GM21360 (cell line): ENCODE results near the gene MYO1F.

Source experiments
- ATAC-seq: cut with Tn5 transposase; IDR thresholded peaks from one replicate; pipeline ENCODE4 v1.9.1; 2021; ENCODE audit warnings: mild to moderate bottlenecking, moderate library complexity; ENCODE audit not compliant: unreplicated experiment

MYO1F gene

GRCh38 chr19:8499048-8499833, 78.0 kb downstream of the MYO1F start:
- ATAC-seq: no peak

DNA sequence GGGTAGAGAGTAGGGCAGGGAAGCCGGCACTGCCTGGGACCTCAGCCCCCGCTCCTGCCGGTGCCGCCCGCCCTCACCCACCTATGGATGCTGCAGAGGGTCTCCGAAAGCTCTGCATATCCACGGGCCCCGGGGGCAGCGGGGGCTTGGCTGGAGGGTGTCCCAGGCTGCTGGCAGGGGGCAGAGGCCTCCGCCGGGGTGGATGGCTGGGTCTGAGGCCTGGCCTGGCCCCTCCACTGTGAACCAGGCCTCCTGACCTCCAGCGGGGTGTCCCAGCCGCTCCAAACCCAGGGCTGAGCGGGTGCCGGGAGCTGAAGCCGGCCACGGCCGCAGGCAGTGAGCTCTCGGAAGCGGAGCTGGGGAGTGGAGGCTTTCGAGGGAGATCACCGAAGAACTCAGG, 78.9 kb downstream of the MYO1F start:
- no peak for ATAC-seq

DNA sequence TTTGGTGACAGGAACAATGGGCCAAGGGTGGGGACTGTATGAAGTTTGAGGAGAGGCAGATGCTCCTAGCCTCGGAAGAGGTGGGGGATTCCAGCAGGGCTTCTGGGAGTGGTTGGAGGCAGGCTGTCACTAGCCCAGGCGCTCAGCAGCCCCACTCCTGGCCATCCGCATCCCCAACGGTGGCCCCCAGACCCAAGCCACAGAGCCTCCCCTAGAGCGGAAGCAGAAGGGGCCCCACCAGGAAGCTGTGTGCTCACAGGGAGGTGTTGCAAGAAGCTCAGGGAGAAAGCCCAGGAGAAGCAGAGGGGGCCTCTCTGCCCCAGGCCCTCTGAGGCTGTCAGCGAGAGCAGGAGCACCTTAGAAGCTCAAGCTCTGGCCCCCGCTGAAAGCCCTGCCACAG, 83.1 kb downstream of the MYO1F start:
- ATAC-seq: no peak

- ATAC-seq: no peak
Observed at GRCh38 chr19:8491574-8491973, 85.7 kb downstream of the MYO1F start.

DNA sequence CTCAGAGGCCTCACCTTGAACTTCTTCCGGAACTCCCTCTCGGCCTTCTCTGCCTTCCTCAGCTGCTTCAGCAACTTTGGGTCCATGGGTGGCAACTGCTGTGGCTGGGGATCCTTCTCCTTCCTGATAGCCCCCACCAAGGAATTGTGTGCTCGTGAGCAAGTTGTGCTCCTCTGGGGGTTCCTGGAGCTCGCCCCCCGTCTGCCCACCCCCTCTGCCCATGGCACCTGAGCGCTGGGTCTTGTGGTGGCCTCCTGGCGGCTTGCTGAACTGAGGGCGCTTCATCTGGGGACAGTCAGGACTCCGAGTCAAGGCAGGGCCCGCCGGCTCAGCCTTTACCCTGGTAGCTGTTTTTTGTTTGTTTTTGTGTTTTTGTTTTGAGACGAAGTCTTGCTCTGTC, 86.4 kb downstream of the MYO1F start:
- no peak for ATAC-seq

DNA sequence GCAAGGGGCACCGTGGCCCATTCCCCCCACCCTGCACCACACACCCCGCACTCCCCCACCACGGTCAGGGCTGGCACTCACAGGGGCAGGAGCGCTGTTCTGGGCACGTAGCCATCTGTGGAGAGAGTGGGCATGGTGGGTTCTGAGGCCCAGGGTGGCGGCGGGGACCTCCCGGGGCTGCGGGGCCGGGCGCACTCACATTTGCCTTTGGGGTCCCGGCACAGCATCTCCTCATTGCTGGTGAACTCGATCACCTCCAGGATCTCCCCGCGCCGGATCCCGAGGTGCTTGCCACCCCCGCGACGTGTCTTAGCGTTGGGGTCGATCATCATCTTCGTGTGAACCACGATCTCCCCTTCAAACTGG, 86.9 kb downstream of the MYO1F start:
- ATAC-seq: no peak

- no peak for ATAC-seq
Observed at GRCh38 chr19:8489561-8490394, 87.5 kb downstream of the MYO1F start.

DNA sequence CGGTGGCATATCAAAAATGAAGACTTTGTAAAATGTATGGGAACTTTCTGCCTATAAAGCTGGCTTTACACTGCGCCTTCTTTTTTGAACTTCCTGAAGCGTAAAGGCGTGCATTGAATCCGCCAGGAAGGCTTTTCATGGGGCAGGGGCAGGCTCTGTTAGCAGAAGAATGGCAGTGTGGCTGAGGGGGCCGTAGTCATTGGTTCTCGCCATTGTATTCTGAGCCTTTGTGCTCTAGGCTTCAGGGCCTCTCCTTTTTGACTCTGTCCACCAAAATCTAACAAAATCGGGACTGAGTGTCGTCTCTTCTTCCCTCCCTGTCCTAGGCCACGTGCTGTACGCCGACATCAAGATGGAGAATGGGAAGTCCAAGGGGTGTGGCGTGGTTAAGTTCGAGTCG, 88.9 kb downstream of the MYO1F start:
- no peak for ATAC-seq

DNA sequence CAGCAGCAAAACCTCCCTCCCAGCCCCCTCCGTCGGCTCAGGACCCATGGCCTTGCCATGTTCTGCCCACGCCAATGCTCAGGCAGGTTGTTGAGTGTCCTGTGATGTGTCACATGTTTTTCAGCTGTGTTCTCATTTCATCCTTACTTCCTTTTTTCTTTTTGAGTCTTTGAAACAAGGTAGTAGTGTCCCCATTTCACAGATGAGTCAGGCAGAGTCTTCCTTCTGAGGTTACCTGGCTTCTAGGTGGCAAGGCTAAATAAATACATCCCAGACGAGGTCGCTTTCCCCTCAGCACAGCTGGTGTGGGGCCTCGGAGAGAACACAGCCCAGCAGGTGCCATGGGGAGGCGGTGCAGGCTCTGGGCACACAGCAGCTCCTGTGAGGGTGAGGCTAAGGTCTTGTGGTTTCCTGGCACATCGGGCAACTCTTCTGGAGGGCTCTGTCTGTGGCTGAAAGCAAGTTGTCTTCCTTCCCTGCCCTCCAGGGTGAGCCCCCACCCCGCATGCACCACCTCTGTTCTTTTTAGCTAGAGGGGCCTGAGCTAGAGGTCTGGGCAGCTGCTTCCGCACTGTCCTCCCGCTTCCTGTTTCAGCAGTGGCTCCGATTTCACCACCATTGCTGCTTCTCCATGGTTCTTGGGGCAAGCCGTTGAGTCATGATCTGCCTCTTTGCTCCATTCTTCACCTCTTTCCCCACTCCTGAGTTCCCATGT, 89.9 kb downstream of the MYO1F start:
- no peak for ATAC-seq

DNA sequence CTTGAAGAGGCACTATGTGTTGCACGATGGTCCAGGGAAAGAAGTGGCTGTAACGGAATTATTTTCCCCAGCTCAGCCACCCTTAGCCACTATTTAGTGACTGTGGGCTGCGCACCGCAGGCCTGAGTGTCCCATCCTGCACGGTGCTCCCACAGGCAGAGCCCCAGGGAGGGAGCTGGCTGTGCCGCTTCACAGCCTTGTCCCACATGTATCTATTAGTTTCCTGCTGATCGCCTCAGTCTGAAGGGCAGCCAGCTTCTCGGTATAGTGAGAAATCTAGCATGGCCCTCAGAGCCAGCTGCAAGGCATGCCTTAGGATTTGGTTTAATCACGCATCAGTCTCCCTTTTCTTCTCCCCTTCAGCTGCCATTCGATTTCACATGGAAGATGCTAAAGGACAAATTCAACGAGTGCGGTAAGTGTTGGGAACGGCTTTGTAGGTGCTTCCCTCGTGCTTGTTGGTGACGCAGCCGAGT, 90.5 kb downstream of the MYO1F start:
- no peak for ATAC-seq

DNA sequence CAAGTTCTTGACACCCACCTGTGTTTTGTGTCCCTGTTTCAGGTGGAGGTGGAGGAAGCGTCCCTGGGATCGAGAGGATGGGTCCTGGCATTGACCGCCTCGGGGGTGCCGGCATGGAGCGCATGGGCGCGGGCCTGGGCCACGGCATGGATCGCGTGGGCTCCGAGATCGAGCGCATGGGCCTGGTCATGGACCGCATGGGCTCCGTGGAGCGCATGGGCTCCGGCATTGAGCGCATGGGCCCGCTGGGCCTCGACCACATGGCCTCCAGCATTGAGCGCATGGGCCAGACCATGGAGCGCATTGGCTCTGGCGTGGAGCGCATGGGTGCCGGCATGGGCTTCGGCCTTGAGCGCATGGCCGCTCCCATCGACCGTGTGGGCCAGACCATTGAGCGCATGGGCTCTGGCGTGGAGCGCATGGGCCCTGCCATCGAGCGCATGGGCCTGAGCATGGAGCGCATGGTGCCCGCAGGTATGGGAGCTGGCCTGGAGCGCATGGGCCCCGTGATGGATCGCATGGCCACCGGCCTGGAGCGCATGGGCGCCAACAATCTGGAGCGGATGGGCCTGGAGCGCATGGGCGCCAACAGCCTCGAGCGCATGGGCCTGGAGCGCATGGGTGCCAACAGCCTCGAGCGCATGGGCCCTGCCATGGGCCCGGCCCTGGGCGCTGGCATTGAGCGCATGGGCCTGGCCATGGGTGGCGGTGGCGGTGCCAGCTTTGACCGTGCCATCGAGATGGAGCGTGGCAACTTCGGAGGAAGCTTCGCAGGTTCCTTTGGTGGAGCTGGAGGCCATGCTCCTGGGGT, 91.5 kb downstream of the MYO1F start:
- no peak for ATAC-seq

DNA sequence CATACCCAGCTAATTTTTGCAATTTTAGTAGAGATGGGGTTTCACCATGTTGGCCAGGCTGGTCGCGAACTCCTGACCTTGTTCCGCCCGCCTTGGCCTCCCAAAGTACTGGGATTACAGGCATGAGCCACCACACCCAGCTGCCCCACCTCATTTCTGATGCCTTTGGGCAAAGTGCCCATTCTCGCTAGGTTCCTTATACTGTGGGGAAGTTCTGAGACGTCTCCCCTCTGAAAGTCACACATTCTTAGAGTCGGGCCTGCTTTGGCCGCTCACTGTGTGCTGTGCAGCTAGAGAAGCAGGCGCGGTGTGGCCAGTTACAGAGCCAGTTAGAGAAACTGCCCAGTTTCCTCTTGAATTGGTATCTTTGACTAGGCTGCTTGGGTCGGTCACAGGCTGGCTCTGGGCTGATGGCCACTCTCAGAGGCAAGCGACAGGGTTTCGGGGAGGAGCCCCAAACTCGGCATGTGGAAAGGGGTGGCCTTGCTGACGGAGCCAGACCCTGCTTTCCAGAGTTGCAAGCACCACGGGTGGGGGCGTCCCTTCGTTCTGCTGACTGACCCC, 92.8 kb downstream of the MYO1F start:
- no peak for ATAC-seq

GRCh38 chr19:8483165-8483564, 94.1 kb downstream of the MYO1F start:
- no peak for ATAC-seq

DNA sequence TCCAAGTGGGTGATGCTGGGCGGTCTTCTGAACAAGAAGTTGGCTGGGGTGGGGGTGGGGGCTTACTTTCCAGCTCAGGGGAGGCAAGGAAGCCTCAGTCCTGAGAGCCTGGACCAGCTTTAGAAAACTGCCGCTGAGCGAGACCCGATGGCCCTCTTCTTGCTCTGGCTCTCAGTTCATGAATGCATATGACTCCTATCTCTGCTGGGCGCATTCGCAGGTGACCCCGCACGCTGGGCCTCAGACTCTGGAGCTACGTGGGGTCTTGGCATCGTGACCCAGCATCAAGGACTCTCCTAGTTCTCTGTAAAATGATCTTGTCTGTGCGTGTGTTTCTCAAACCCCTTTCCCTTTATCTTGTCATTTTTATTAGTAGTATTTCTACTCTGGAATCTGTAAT, 94.5 kb downstream of the MYO1F start:
- no peak for ATAC-seq

- ATAC-seq: no peak
Observed at GRCh38 chr19:8481616-8482015, 95.6 kb downstream of the MYO1F start.

- no peak for ATAC-seq
Observed at GRCh38 chr19:8481201-8481600, 96.0 kb downstream of the MYO1F start.

DNA sequence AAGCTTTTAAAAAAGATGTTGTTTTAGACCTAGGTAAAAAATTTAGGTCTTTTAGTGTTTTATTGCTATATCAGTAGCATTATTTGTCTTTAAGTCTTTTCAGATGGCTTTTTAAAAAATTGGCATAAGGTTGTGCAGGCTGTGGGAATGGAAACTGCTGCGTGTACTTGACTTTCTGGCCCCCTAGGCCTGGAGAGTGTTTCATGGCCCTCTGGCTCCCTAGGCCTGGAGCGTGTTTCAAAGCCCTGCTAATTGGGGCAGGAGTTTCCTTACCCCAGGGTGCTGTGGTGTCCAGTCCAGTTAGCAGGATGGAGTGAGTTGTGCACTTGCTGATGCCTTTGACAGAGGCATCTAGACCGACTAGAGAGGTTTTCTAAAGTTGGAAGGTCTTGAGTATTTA, 98.6 kb downstream of the MYO1F start:
- no peak for ATAC-seq

- no peak for ATAC-seq
Observed at GRCh38 chr19:8477889-8478288, 99.4 kb downstream of the MYO1F start.

DNA sequence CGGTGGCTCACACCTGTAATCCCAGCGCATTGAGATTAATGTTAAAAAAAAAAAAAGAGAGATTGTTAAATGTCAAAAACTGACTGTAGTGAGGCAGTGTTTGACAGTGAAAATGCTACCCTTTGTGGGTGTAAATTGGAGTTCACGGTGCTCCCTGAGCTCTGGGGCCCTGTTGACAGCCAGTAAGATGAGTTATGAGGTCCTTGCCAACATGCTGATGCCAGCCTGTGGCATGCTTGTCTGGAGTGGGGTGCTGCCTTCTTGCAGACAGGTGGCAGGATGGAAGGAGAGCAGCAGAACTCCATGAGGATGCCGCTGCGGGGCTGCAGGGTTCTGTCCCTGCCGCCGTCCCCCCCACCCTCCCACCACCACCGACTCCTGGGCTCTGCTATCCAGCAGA, 100.7 kb downstream of the MYO1F start:
- no peak for ATAC-seq

GRCh38 chr19:8475005-8475404, 102.2 kb downstream of the MYO1F start:
- ATAC-seq: no peak
